HepG2 (cell line): ENCODE measurements around the gene TJP3. TPM values are rescaled to one million over a fixed set of nuclear protein-coding genes. Genes with fewer than 3 reads are reported as not detected.

Source experiments
- CENPX ChIP-seq: sonication (generic); formaldehyde crosslinking; IDR thresholded peaks from 2 replicates; pipeline ENCODE4 v1.9.0; 2021; ENCODE audit warnings: mild to moderate bottlenecking, missing genetic modification reagents, moderate library complexity
- ERF ChIP-seq: IDR thresholded peaks from 2 replicates; pipeline ENCODE4 v1.6.1; 2018; ENCODE audit warnings: missing biosample characterization, missing genetic modification reagents
- FOSL2 ChIP-seq: sonication (generic); formaldehyde crosslinking; IDR thresholded peaks from 2 replicates; pipeline ENCODE4 v1.4.0; 2020; ENCODE audit warnings: missing genetic modification reagents
- KLF11 ChIP-seq: IDR thresholded peaks from 2 replicates; pipeline ENCODE4 v1.6.1; 2016; ENCODE audit warnings: missing compliant biosample characterization
- NCOR1 ChIP-seq: fragments of 200-600 bp; sonication (generic); IDR thresholded peaks from 2 replicates; pipeline ENCODE4 v1.7.0; 2017; ENCODE audit warnings: antibody characterized with exemption, low read length, borderline replicate concordance
- PAF1 ChIP-seq: IDR thresholded peaks from 2 replicates; pipeline ENCODE4 v1.6.1; 2016; ENCODE audit warnings: missing genetic modification reagents, missing compliant biosample characterization
- PREB ChIP-seq: sonication (generic); formaldehyde crosslinking; IDR thresholded peaks from 2 replicates; pipeline ENCODE4 v1.4.0; 2020; ENCODE audit warnings: missing genetic modification reagents
- PRMT3 ChIP-seq: sonication (generic); formaldehyde crosslinking; IDR thresholded peaks from 2 replicates; pipeline ENCODE4 v1.8.1; 2022; ENCODE audit warnings: low read depth, mild to moderate bottlenecking, moderate library complexity, missing genetic modification reagents, borderline replicate concordance
- RAD21 ChIP-seq: fragments of 450-650 bp; formaldehyde crosslinking; IDR thresholded peaks from 2 replicates; pipeline ENCODE4 v1.5.0; 2020; ENCODE audit warnings: mild to moderate bottlenecking
- RBM39 ChIP-seq: fragments of 200-400 bp; formaldehyde crosslinking; IDR thresholded peaks from one replicate; pipeline ENCODE4 v1.6.1; 2018; ENCODE audit warnings: antibody characterized with exemption, mild to moderate bottlenecking, low read depth, low read length; ENCODE audit not compliant: poor library complexity, severe bottlenecking
- RNF2 ChIP-seq: fragments of 450-650 bp; conservative IDR thresholded peaks from 2 replicates; pipeline ENCODE4 v1.6.1; 2016; ENCODE audit warnings: low read depth
- SALL1 ChIP-seq: sonication (generic); formaldehyde crosslinking; IDR thresholded peaks from 2 replicates; pipeline ENCODE4 v1.8.0; 2022; ENCODE audit warnings: mild to moderate bottlenecking, missing genetic modification reagents
- SIX1 ChIP-seq: sonication (generic); formaldehyde crosslinking; IDR thresholded peaks from 2 replicates; pipeline ENCODE4 v1.4.0; 2020; ENCODE audit warnings: missing genetic modification reagents, borderline replicate concordance
- SNAPC2 ChIP-seq: sonication (generic); formaldehyde crosslinking; IDR thresholded peaks from 2 replicates; pipeline ENCODE4 v1.8.1; 2022; ENCODE audit warnings: mild to moderate bottlenecking, missing genetic modification reagents
- SNAPC5 ChIP-seq: sonication (generic); formaldehyde crosslinking; IDR thresholded peaks from 2 replicates; pipeline ENCODE4 v1.8.1; 2023; ENCODE audit warnings: mild to moderate bottlenecking, missing genetic modification reagents, borderline replicate concordance
- TCF12 ChIP-seq, 2 experiments: fragments of 450-650 bp in 1 of 2; sonication (generic) in 1 of 2; formaldehyde crosslinking in 1 of 2; IDR thresholded peaks; 2 replicates each; pipeline versions ENCODE4 v1.6.1 to v1.8.0; 2017 to 2022; ENCODE audit warnings: antibody characterized with exemption in 1 of 2, mild to moderate bottlenecking in 1 of 2, missing genetic modification reagents in 1 of 2, moderate library complexity in 1 of 2
- ZFP36L2 ChIP-seq: sonication (generic); formaldehyde crosslinking; IDR thresholded peaks from 2 replicates; pipeline ENCODE4 v1.4.0; 2020; ENCODE audit warnings: missing genetic modification reagents
- ZFP91 ChIP-seq: sonication (generic); formaldehyde crosslinking; IDR thresholded peaks from 2 replicates; pipeline ENCODE4 v1.9.0; 2022; ENCODE audit warnings: missing genetic modification reagents, mild to moderate bottlenecking, borderline replicate concordance
- ZNF205 ChIP-seq: IDR thresholded peaks from 2 replicates; pipeline ENCODE4 v1.6.1; 2018; ENCODE audit warnings: missing biosample characterization, missing genetic modification reagents
- ZNF280B ChIP-seq: sonication (generic); formaldehyde crosslinking; IDR thresholded peaks from 2 replicates; pipeline ENCODE4 v1.5.0; 2020; ENCODE audit warnings: missing genetic modification reagents, mild to moderate bottlenecking, borderline replicate concordance
- ZNF317 ChIP-seq: sonication (generic); formaldehyde crosslinking; IDR thresholded peaks from 2 replicates; pipeline ENCODE4 v1.5.0; 2020; ENCODE audit warnings: mild to moderate bottlenecking, missing genetic modification reagents
- ZNF446 ChIP-seq: sonication (generic); formaldehyde crosslinking; IDR thresholded peaks from 2 replicates; pipeline ENCODE4 v1.5.0; 2020; ENCODE audit warnings: mild to moderate bottlenecking, missing genetic modification reagents
- ZNF567 ChIP-seq: sonication (generic); formaldehyde crosslinking; IDR thresholded peaks from 2 replicates; pipeline ENCODE4 v1.8.1; 2023; ENCODE audit warnings: mild to moderate bottlenecking, missing genetic modification reagents, borderline replicate concordance
- ZNF644 ChIP-seq: IDR thresholded peaks from 2 replicates; pipeline ENCODE4 v1.6.1; 2016; ENCODE audit warnings: low read depth
- ZNF772 ChIP-seq: sonication (generic); formaldehyde crosslinking; IDR thresholded peaks from 2 replicates; pipeline ENCODE4 v1.5.0; 2020; ENCODE audit warnings: mild to moderate bottlenecking, missing genetic modification reagents
- ZNF839 ChIP-seq: sonication (generic); formaldehyde crosslinking; IDR thresholded peaks from 2 replicates; pipeline ENCODE4 v1.4.0; 2020; ENCODE audit warnings: missing genetic modification reagents, mild to moderate bottlenecking, borderline replicate concordance
- polyA plus RNA-seq, 8 experiments: library from polyadenylated mRNA; depleted of rRNA in 3 of 8; stranded (reverse) in 7 of 8; unstranded in 1 of 8; fragments of >200 nt; fragmentation: Illumina TruSeq in 4 of 8; extraction: Trizol in 4 of 8; gene quantifications; 2 replicates each; pipeline versions ENCODE4 v1.2.1 to v1.2.3, GENCODE V29; 2011 to 2016; ENCODE audit warnings: low read depth in 4 of 8, missing spikeins in 1 of 8, mixed read lengths in 1 of 8; ENCODE audit not compliant: insufficient read depth in 1 of 8
- total RNA-seq, 5 experiments: library from RNA; depleted of rRNA; stranded (reverse); fragments of >200 nt; fragmentation: Illumina TruSeq; extraction: Trizol; gene quantifications; 2 replicates each; pipeline ENCODE4 v1.2.3, GENCODE V29; 2016; ENCODE audit warnings: low read depth in 1 of 5

Gene TJP3
- total and polyA plus RNA-seq, 2 of the 13 experiments (the other 11 are each of a cell fraction or from before 2014, with no cell fraction given), result 2.3 to 21.5 TPM

- TF ChIP-seq ZNF567 (no peak), PAF1 (no peak), ZNF644 (CRISPR knock-in tag) (no peak), ZNF772 (CRISPR knock-in tag) (no peak), ZNF839 (0 out of 2 replicates have a peak, but pooled peaks have one; percentile 16), FOSL2 (CRISPR knock-in tag) (0 out of 2 replicates have a peak, but pooled peaks have one; percentile 9), ZNF446 (CRISPR knock-in tag) (no peak), ERF (no peak), SIX1 (no peak), ZNF280B (CRISPR knock-in tag) (0 out of 2 replicates have a peak, but pooled peaks have one; percentile 49), ZFP91 (CRISPR knock-in tag) (no peak), NCOR1 (no peak), TCF12 (IDR thresholded peaks at IDR 0.05) (no peak), TCF12 (CRISPR knock-in tag; IDR thresholded peaks at IDR 0.05) (no peak), RAD21 (CRISPR knock-in tag) (peak; percentile 93), ZFP36L2 (CRISPR knock-in tag) (no peak), KLF11 (CRISPR knock-in tag) (no peak), RBM39 (peak; percentile 26), RNF2 (no peak), SNAPC5 (CRISPR knock-in tag) (no peak), ZNF317 (CRISPR knock-in tag) (no peak), CENPX (CRISPR knock-in tag) (no peak), SALL1 (peak; percentile 50), SNAPC2 (no peak), PRMT3 (CRISPR knock-in tag) (no peak), PREB (CRISPR knock-in tag) (no peak), ZNF205 (CRISPR knock-in tag) (0 out of 2 replicates have a peak, but pooled peaks have one; percentile 12)
These were observed 42.3 kb upstream of the TJP3 start (continued) for GRCh38 chr19:3665681-3666544.
